GM21515 (cell line): ENCODE measurements around the gene CASP2.

Experiments used
- ATAC-seq: cut with Tn5 transposase; IDR thresholded peaks from one replicate; pipeline ENCODE4 v1.9.1; 2021; ENCODE audit not compliant: unreplicated experiment

The CASP2 gene

GRCh38 chr7:143331179-143331801 is 43.1 kb downstream of the CASP2 start:
- ATAC-seq = no peak

GRCh38 chr7:143334244-143334643 is 46.1 kb downstream of the CASP2 start:
- no peak for ATAC-seq

GRCh38 chr7:143337216-143337615 is 49.1 kb downstream of the CASP2 start:
- no peak for ATAC-seq

- no peak for ATAC-seq
These were observed 53.7 kb downstream of the CASP2 start for GRCh38 chr7:143341842-143342241.

GRCh38 chr7:143343596-143343995 is 55.4 kb downstream of the CASP2 start:
- no peak for ATAC-seq

- peak; percentile 75 for ATAC-seq
These were observed 57.3 kb downstream of the CASP2 start for GRCh38 chr7:143345428-143345900.

- ATAC-seq = no peak
These were observed 57.9 kb downstream of the CASP2 start for GRCh38 chr7:143346018-143346417.

GRCh38 chr7:143347950-143348349 is 59.8 kb downstream of the CASP2 start:
- no peak for ATAC-seq

- no peak for ATAC-seq
These were observed 62.9 kb downstream of the CASP2 start for GRCh38 chr7:143351060-143351459.

- ATAC-seq = no peak
These were observed 63.4 kb downstream of the CASP2 start for GRCh38 chr7:143351574-143351973.

- ATAC-seq = no peak
These were observed 64.4 kb downstream of the CASP2 start for GRCh38 chr7:143352531-143353002.

- no peak for ATAC-seq
These were observed 66.2 kb downstream of the CASP2 start for GRCh38 chr7:143354376-143354775.

- ATAC-seq = no peak
These were observed 66.8 kb downstream of the CASP2 start for GRCh38 chr7:143354965-143355364.

GRCh38 chr7:143355450-143356385 is 67.6 kb downstream of the CASP2 start:
- no peak for ATAC-seq

- ATAC-seq = no peak
These were observed 68.4 kb downstream of the CASP2 start for GRCh38 chr7:143356414-143357050.
